Umbilical cord (tissue), 2 donors: Measurements from ENCODE around the gene CSNK1G2. TPM values are rescaled to one million over a fixed set of nuclear protein-coding genes. Genes with fewer than 3 reads are reported as not detected.
"Not testable (repeated sequence)": the region's sequence is repeated elsewhere in the genome, so short reads cannot be mapped to it uniquely, and the experiment has no call there.

ENCODE experiments used
- DNase-seq: peaks from one replicate; pipeline ENCODE4 v3.0.0-alpha.2; 2015; ENCODE audit warnings: low spot score
- total RNA-seq: library from RNA; depleted of rRNA; stranded (reverse); fragments of >200 nt; gene quantifications from one replicate; pipeline ENCODE4 v1.2.3, GENCODE V29; 2014; ENCODE audit warnings: low replicate concordance; ENCODE audit not compliant: insufficient read depth

Gene CSNK1G2
- total RNA-seq, 1 donor from 2014 or later: 51.0 TPM

GRCh38 chr19:1987197-1988187 is 46.5 kb downstream of the CSNK1G2 start:
- DNase-seq: no peak

DNA sequence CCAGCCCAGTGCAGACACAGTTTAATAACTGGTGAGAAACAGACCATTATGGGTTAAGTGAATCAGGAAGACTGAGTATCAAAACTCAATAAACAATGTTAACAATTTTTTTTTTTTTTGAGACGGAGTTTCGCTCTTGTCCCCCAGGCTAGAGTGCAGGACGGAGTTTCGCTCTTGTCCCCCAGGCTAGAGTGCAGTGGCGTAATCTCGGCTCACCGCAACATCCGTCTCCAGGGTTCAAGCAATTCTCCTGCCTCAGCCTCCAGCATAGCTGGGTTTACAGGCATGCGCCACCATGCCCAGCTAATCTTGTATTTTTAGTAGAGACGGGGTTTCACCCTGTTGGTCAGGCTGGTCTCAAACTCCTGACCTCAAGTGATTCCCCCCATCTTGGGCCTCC is 47.5 kb downstream of the CSNK1G2 start:
- DNase-seq: not testable (repeated sequence)

- no peak for DNase-seq
Observed at GRCh38 chr19:1989513-1990229, 48.7 kb downstream of the CSNK1G2 start.

GRCh38 chr19:1990230-1991017 is 49.5 kb downstream of the CSNK1G2 start:
- DNase-seq: no peak

- no peak for DNase-seq
Observed at GRCh38 chr19:1991018-1991913, 50.3 kb downstream of the CSNK1G2 start.

DNA sequence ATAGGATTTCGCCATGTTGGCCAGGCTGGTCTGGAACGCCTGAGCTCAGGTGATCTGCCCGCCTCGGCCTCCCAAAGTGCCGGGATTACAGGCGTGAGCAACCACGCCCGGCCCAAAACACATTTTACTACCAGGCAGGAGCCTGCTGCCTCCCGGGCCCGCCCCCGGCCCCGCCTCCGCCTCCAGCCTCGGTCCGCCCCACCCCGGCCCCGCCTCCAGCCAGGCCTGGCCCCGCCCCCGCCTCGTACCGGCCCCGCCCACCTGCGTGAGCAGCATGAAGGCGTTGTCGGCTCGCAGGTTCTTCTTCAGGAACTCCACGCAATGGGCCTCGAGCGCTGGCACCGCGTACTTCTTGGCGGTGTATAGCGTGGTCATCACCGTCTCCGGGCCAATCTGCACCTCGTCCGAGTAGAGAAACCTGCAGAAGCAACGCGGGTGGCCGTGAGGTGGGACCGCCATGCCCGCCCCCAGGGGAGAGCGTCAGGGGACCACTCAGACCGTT is 51.8 kb downstream of the CSNK1G2 start:
- DNase-seq: no peak

- no peak for DNase-seq
Observed at GRCh38 chr19:1997353-1998233, 56.6 kb downstream of the CSNK1G2 start.

- no peak for DNase-seq
Observed at GRCh38 chr19:1998712-1999708, 58.0 kb downstream of the CSNK1G2 start.

- no peak for DNase-seq
Observed at GRCh38 chr19:1999856-2000515, 59.0 kb downstream of the CSNK1G2 start.

- DNase-seq: no peak
Observed at GRCh38 chr19:2003874-2004273, 62.9 kb downstream of the CSNK1G2 start.

GRCh38 chr19:2010135-2010668 is 69.2 kb downstream of the CSNK1G2 start:
- no peak for DNase-seq

- DNase-seq: no peak
Observed at GRCh38 chr19:2011169-2011568, 70.2 kb downstream of the CSNK1G2 start.

- no peak for DNase-seq
Observed at GRCh38 chr19:2012941-2013682, 72.1 kb downstream of the CSNK1G2 start.

- no peak for DNase-seq
Observed at GRCh38 chr19:2013683-2013961, 72.7 kb downstream of the CSNK1G2 start.

GRCh38 chr19:2014131-2014571 is 73.2 kb downstream of the CSNK1G2 start:
- no peak for DNase-seq

GRCh38 chr19:2014731-2015607 is 74.0 kb downstream of the CSNK1G2 start:
- DNase-seq: no peak
